ENCODE results near the gene TCTN2.

Gene TCTN2

DNA sequence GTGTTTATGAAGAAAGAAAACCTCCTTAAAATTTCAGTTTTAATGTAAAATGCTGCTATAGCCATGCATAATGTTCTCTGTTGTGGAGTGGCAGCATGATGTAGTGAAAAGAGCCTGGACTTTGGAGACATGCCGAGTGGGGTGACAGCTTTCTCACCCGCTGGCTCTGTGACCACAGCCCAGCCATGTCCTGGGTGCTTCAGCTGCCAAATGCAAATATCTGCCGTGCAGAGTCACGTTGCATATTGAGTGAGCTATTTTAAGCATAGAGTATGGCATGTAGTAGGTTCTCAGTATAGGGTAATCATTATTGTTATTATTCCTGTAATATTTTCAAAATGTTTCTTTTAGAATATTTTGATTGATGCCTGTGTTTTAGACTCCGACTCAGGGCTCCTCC lies 15.5 kb upstream of the TCTN2 start:
- H3K36me3 ChIP-seq (ENCODE audit: low read depth), result peaks cover 78% of the 10 kb centered on the region
- no peak for TF ChIP-seq CTCF (IDR thresholded peaks at IDR 0.05; ENCODE audit: poor library complexity, severe bottlenecking)
- H3K4me3 ChIP-seq (ENCODE audit: severe bottlenecking), result no peak overlapping the region
- no peaks in the 10 kb centered on the region for H3K9me3 ChIP-seq (ENCODE audit: severe bottlenecking)
- no peak overlapping the region for H3K27ac ChIP-seq (ENCODE audit: poor library complexity, severe bottlenecking)
- ATAC-seq (ENCODE audit: low read depth) (no peak), DNase-seq (ENCODE audit: low spot score) (no peak)
- peaks cover 8% of the 10 kb centered on the region for H3K4me1 ChIP-seq (ENCODE audit: insufficient read depth, poor library complexity, severe bottlenecking)
- no peaks in the 10 kb centered on the region for H3K27me3 ChIP-seq (ENCODE audit: insufficient read depth, poor library complexity, severe bottlenecking)

GRCh38 chr12:123656392-123656791 lies 14.5 kb upstream of the TCTN2 start:
- Histone ChIP-seq H3K36me3 (ENCODE audit: low read depth) (peaks cover 78% of the 10 kb centered on the region), H3K4me1 (ENCODE audit: insufficient read depth, poor library complexity, severe bottlenecking) (peaks cover 11% of the 10 kb centered on the region), H3K27me3 (ENCODE audit: insufficient read depth, poor library complexity, severe bottlenecking) (no peaks in the 10 kb centered on the region), H3K4me3 (ENCODE audit: severe bottlenecking) (no peak overlapping the region), H3K27ac (ENCODE audit: poor library complexity, severe bottlenecking) (no peak overlapping the region), H3K9me3 (ENCODE audit: severe bottlenecking) (no peaks in the 10 kb centered on the region)
- no peak for ATAC-seq (ENCODE audit: low read depth)
- no peak for DNase-seq (ENCODE audit: low spot score)
- no peak for TF ChIP-seq CTCF (IDR thresholded peaks at IDR 0.05; ENCODE audit: poor library complexity, severe bottlenecking)

- Histone ChIP-seq H3K4me3 (ENCODE audit: severe bottlenecking) (no peak overlapping the region), H3K9me3 (ENCODE audit: severe bottlenecking) (no peaks in the 10 kb centered on the region), H3K36me3 (ENCODE audit: low read depth) (peaks cover 71% of the 10 kb centered on the region), H3K4me1 (ENCODE audit: insufficient read depth, poor library complexity, severe bottlenecking) (peaks cover 11% of the 10 kb centered on the region), H3K27me3 (ENCODE audit: insufficient read depth, poor library complexity, severe bottlenecking) (no peaks in the 10 kb centered on the region), H3K27ac (ENCODE audit: poor library complexity, severe bottlenecking) (no peak overlapping the region)
- TF ChIP-seq CTCF (IDR thresholded peaks at IDR 0.05; ENCODE audit: poor library complexity, severe bottlenecking), result no peak
- DNase-seq (ENCODE audit: low spot score) (no peak), ATAC-seq (ENCODE audit: low read depth) (no peak)
Measured at GRCh38 chr12:123657211-123657610, 13.7 kb upstream of the TCTN2 start.

GRCh38 chr12:123659996-123660727 lies 10.8 kb upstream of the TCTN2 start:
- DNase-seq (ENCODE audit: low spot score) (no peak), ATAC-seq (ENCODE audit: low read depth) (peak; percentile 90)
- no peaks in the 10 kb centered on the region for H3K27me3 ChIP-seq (ENCODE audit: insufficient read depth, poor library complexity, severe bottlenecking)
- H3K4me3 ChIP-seq (ENCODE audit: severe bottlenecking), result no peak overlapping the region
- TF ChIP-seq CTCF (IDR thresholded peaks at IDR 0.05; ENCODE audit: poor library complexity, severe bottlenecking), result no peak
- peaks cover 57% of the 10 kb centered on the region for H3K36me3 ChIP-seq (ENCODE audit: low read depth)
- H3K27ac ChIP-seq (ENCODE audit: poor library complexity, severe bottlenecking), result peak overlapping the region; percentile 59
- no peaks in the 10 kb centered on the region for H3K9me3 ChIP-seq (ENCODE audit: severe bottlenecking)
- peaks cover 11% of the 10 kb centered on the region for H3K4me1 ChIP-seq (ENCODE audit: insufficient read depth, poor library complexity, severe bottlenecking)

DNA sequence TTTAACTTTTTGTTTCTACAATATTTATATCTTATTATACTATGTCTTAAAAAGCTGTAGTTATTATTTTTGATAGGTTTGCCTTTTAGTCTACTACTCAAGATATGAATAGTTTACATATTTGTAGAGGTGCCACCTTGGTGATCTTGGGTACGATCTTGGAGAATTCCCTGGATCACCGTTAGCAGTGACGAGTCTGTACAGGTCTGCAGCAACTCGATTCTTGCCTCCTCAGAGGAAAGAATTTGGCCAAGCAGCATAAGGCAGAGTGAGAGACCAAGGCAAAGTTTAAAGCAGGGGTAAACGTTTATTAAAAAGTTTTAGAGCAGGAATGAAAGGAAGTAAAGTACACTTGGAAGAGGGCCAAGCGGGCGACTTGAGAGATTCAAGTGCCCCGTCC lies 3.1 kb upstream of the TCTN2 start:
- no peak for ATAC-seq (ENCODE audit: low read depth)
- Histone ChIP-seq H3K27me3 (ENCODE audit: insufficient read depth, poor library complexity, severe bottlenecking) (no peaks in the 10 kb centered on the region), H3K9me3 (ENCODE audit: severe bottlenecking) (no peaks in the 10 kb centered on the region), H3K4me3 (ENCODE audit: severe bottlenecking) (no peak overlapping the region), H3K4me1 (ENCODE audit: insufficient read depth, poor library complexity, severe bottlenecking) (no peaks in the 10 kb centered on the region), H3K27ac (ENCODE audit: poor library complexity, severe bottlenecking) (no peak overlapping the region), H3K36me3 (ENCODE audit: low read depth) (peaks cover 6% of the 10 kb centered on the region)
- no peak for DNase-seq (ENCODE audit: low spot score)
- no peak for TF ChIP-seq CTCF (IDR thresholded peaks at IDR 0.05; ENCODE audit: poor library complexity, severe bottlenecking)

Data from RWPE2 (cell line).